WTC11 (cell line): ENCODE measurements around the gene ZNF582.

Experiments
- NFE2L1 ChIP-seq: sonication (generic); formaldehyde crosslinking; IDR thresholded peaks from 2 replicates; pipeline ENCODE4 v1.8.1; 2023; ENCODE audit warnings: missing genetic modification reagents
- RELA ChIP-seq: sonication (generic); formaldehyde crosslinking; IDR thresholded peaks from 2 replicates; pipeline ENCODE4 v1.8.1; 2022; ENCODE audit warnings: missing genetic modification reagents, mild to moderate bottlenecking, borderline replicate concordance
- SMAD4 ChIP-seq: sonication (generic); formaldehyde crosslinking; IDR thresholded peaks from 2 replicates; pipeline ENCODE4 v1.8.0; 2022; ENCODE audit warnings: mild to moderate bottlenecking, missing genetic modification reagents
- ZNF671 ChIP-seq: fragments of 250-450 bp; sonication (Bioruptor Pico); IDR thresholded peaks from 2 replicates; pipeline ENCODE4 v1.8.0; 2021; ENCODE audit warnings: mild to moderate bottlenecking
- TF ChIP-seq, protein P1 (sequence below): sonication (generic); formaldehyde crosslinking; IDR thresholded peaks from 2 replicates; pipeline ENCODE4 v1.8.1; 2023; ENCODE audit warnings: mild to moderate bottlenecking, moderate library complexity, missing genetic modification reagents

DNA sequence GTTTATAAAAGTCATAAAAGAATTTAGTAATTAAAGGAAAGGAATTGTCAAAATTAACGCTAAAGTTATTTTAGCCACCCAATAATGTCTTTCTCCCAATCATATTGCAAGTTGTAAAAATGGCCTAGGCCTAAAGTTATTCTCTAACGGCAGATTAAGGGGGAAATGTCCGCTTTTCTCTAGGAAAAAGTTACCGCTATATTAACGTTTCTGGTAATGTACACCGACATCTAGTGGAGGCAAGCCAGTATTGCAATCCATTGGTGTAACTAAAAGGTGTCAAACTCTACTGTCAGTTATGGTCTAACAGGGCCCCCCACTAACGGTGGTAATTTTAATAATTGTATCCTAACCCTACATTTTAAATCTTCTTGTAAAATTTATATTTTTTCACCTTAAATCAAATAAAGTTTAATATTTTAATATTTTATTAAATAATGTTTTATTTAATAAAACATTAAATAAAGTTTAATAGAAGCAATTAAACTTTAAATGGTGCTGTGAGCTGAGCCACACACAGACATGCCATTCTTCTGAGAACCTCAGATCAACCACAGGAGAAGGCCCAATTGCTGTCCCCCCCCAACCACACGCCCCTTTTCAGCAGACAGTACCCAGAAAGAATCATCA, 42.8 kb downstream of the ZNF582 start:
- TF ChIP-seq SMAD4 (CRISPR knock-in tag), result no peak
- no peak for TF ChIP-seq RELA (CRISPR knock-in tag)
- TF ChIP-seq NFE2L1 (CRISPR knock-in tag), result no peak
- TF ChIP-seq, protein P1, sequence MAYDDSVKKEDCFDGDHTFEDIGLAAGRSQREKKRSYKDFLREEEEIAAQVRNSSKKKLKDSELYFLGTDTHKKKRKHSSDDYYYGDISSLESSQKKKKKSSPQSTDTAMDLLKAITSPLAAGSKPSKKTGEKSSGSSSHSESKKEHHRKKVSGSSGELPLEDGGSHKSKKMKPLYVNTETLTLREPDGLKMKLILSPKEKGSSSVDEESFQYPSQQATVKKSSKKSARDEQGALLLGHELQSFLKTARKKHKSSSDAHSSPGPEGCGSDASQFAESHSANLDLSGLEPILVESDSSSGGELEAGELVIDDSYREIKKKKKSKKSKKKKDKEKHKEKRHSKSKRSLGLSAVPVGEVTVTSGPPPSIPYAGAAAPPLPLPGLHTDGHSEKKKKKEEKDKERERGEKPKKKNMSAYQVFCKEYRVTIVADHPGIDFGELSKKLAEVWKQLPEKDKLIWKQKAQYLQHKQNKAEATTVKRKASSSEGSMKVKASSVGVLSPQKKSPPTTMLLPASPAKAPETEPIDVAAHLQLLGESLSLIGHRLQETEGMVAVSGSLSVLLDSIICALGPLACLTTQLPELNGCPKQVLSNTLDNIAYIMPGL (CRISPR knock-in tag), result no peak
- TF ChIP-seq ZNF671, result no peak
